ENCODE results near the gene EML2. TPM values are rescaled to one million over a fixed set of nuclear protein-coding genes. Genes with fewer than 3 reads are reported as not detected.

The EML2 gene
- total RNA-seq, 3 donors from 2014 or later (not counting 1 experiment from before 2014, with no cell fraction given) = 112 to 136 (median 117) TPM

DNA sequence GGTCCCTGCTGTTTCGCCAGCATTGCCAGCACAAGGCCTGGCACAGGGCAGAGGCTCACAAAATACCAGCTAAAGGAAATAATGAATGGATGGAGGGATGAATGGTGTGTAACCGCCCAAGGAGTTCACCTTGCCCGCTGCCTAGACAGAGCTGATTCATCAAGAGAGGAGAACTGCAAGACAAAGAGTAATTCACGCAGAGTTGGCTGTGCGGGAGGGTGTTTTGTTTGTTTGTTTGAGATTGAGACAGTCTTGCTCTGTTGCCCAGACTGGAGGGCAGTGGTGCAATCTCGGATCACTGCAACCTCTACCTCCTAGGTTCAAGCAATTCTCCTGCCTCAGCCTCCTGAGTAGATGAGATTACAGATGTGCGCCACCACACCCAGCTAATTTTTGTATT is 57.6 kb downstream of the EML2 start:
- Mint-ChIP-seq H3K4me3 (no peak overlapping the region), H3K27me3 (ENCODE audit: low read depth in 2 of 2) (no peaks in the 10 kb centered on the region), H3K4me1 (peaks cover 14 to 38% of the 10 kb centered on the region in 2 donors), H3K36me3 (no peaks in the 10 kb centered on the region), H3K27ac (peak overlapping the region; percentile 21 to 35), H3K9me3 (no peaks in the 10 kb centered on the region)
- no peak overlapping the region for H3K27ac ChIP-seq (ENCODE audit: low read length)
- TF ChIP-seq, protein P1, sequence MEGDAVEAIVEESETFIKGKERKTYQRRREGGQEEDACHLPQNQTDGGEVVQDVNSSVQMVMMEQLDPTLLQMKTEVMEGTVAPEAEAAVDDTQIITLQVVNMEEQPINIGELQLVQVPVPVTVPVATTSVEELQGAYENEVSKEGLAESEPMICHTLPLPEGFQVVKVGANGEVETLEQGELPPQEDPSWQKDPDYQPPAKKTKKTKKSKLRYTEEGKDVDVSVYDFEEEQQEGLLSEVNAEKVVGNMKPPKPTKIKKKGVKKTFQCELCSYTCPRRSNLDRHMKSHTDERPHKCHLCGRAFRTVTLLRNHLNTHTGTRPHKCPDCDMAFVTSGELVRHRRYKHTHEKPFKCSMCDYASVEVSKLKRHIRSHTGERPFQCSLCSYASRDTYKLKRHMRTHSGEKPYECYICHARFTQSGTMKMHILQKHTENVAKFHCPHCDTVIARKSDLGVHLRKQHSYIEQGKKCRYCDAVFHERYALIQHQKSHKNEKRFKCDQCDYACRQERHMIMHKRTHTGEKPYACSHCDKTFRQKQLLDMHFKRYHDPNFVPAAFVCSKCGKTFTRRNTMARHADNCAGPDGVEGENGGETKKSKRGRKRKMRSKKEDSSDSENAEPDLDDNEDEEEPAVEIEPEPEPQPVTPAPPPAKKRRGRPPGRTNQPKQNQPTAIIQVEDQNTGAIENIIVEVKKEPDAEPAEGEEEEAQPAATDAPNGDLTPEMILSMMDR (IDR thresholded peaks at IDR 0.05) = no peak
- no peak for DNase-seq
- 96% methylated on average over 7 of the region's 7 CpGs for WGBS (ENCODE audit: insufficient coverage)
- peaks cover 16% of the 10 kb centered on the region for H3K4me1 ChIP-seq (ENCODE audit: control insufficient read depth, insufficient read depth, low read length)
- no peaks in the 10 kb centered on the region for H3K27me3 ChIP-seq (ENCODE audit: control insufficient read depth, insufficient read depth, low read length)
- no peak for ATAC-seq
- intact Hi-C loops (cut with micrococcal nuclease) = no loop called here
- H3K9me3 ChIP-seq (ENCODE audit: control insufficient read depth, insufficient read depth, low read length) = no peaks in the 10 kb centered on the region
- H3K4me3 ChIP-seq (ENCODE audit: low read length) = no peak overlapping the region
- H3K36me3 ChIP-seq (ENCODE audit: control insufficient read depth, insufficient read depth, low read length) = no peaks in the 10 kb centered on the region

DNA sequence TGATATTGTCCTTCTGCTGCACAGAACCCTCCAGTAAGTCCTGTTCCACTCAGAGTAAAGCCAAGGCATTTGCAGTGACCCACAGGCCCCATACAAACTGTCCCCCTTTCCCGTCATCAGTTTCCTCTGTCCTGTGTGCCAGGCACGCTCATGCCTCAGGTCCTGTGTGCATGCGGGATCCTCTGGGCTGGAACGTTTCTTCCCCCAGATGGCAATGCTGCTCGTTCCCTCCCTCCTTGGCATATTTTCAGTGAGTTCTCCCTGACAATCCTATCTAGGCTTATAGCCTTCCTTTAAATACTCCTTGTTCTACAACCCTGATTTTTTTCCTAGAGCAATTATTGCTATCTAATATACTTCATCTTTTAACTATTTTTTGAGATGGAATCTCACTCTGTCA is 60.3 kb downstream of the EML2 start:
- H3K4me1 ChIP-seq (ENCODE audit: control insufficient read depth, insufficient read depth, low read length) = peaks cover 6% of the 10 kb centered on the region
- peak overlapping the region in 1 of 2 donors; percentile 19 for H3K27ac Mint-ChIP-seq
- no peak overlapping the region for H3K27ac ChIP-seq (ENCODE audit: low read length)
- no peaks in the 10 kb centered on the region for H3K9me3 Mint-ChIP-seq
- H3K36me3 ChIP-seq (ENCODE audit: control insufficient read depth, insufficient read depth, low read length) = no peaks in the 10 kb centered on the region
- DNase-seq (no peak), ATAC-seq (no peak)
- TF ChIP-seq, protein P1 (IDR thresholded peaks at IDR 0.05) = no peak
- no peak overlapping the region for H3K4me3 Mint-ChIP-seq
- intact Hi-C loops (cut with micrococcal nuclease) = no loop called here
- WGBS (ENCODE audit: insufficient coverage) = 94% methylated on average over 5 of the region's 5 CpGs
- H3K9me3 ChIP-seq (ENCODE audit: control insufficient read depth, insufficient read depth, low read length) = no peaks in the 10 kb centered on the region
- peaks cover 1 to 21% of the 10 kb centered on the region in 2 donors for H3K4me1 Mint-ChIP-seq
- H3K4me3 ChIP-seq (ENCODE audit: low read length) = no peak overlapping the region
- H3K36me3 Mint-ChIP-seq = no peaks in the 10 kb centered on the region
- no peaks in the 10 kb centered on the region for H3K27me3 ChIP-seq (ENCODE audit: control insufficient read depth, insufficient read depth, low read length)
- no peaks in the 10 kb centered on the region for H3K27me3 Mint-ChIP-seq (ENCODE audit: low read depth in 2 of 2)

DNA sequence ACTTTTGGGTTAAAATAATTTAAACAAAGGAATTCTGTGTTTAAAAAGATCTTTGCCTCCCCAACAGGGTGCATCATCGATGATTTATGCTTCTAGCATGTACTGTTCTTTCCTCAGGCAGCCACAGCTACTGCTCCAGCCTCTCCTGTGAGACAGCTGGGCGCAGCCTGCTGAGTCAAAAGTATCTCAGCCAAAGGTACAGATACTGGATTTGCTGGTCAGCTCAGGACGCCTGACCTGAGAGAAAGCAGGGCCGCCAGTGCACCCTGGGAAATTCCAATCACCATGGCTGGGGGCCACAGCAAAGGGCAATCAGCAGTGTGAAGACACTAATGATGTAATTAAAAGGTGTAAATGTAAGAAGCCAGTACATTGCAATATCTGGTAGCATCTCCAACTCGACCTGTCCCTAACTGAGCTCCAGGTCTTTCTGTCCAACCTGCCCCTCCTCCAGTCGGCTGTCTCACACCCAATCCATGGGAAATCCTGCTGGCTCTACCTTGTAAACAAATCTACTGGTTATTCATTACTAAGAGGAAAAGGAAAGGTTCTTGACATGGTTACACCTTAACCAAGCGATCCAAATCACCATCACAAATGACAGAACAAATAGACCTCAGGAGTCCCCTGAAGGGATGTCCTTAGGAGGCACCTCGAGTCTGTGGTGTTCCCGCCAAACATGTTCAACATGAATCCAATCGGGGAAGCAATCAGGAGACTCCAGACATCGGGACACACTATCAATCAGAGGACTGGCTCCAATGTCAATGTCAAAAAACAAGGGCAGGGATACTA is 61.9 kb downstream of the EML2 start:
- H3K27me3 Mint-ChIP-seq (ENCODE audit: low read depth in 2 of 2) = no peaks in the 10 kb centered on the region
- H3K4me1 ChIP-seq (ENCODE audit: control insufficient read depth, insufficient read depth, low read length) = no peaks in the 10 kb centered on the region
- H3K27ac Mint-ChIP-seq = peak overlapping the region in 1 of 2 donors; percentile 6
- ATAC-seq = no peak
- no peaks in the 10 kb centered on the region for H3K36me3 ChIP-seq (ENCODE audit: control insufficient read depth, insufficient read depth, low read length)
- H3K4me3 ChIP-seq (ENCODE audit: low read length) = no peak overlapping the region
- 84% methylated on average over 11 of the region's 11 CpGs for WGBS (ENCODE audit: insufficient coverage)
- no peaks in the 10 kb centered on the region for H3K36me3 Mint-ChIP-seq
- H3K9me3 Mint-ChIP-seq = no peaks in the 10 kb centered on the region
- H3K9me3 ChIP-seq (ENCODE audit: control insufficient read depth, insufficient read depth, low read length) = no peaks in the 10 kb centered on the region
- no peak overlapping the region for H3K4me3 Mint-ChIP-seq
- intact Hi-C loops (cut with micrococcal nuclease) = no loop called here
- peaks cover 0 to 17% of the 10 kb centered on the region in 2 donors for H3K4me1 Mint-ChIP-seq
- DNase-seq = no peak
- no peaks in the 10 kb centered on the region for H3K27me3 ChIP-seq (ENCODE audit: control insufficient read depth, insufficient read depth, low read length)
- TF ChIP-seq, protein P1 (IDR thresholded peaks at IDR 0.05) = no peak
- no peak overlapping the region for H3K27ac ChIP-seq (ENCODE audit: low read length)

All from natural killer cell (primary cell).